GM12878 (cell line): Measurements from ENCODE around the gene ANO3. TPM values are rescaled to one million over a fixed set of nuclear protein-coding genes. Genes with fewer than 3 reads are reported as not detected.

Experiments
- ATAC-seq: fragments of 200-7000 bp; cut with Tn5 transposase; 3 replicates; pipeline ENCODE4 v1.9.1; 2020; ENCODE audit warnings: mild to moderate bottlenecking, moderate library complexity
- BruUV-seq: library from RNA; stranded (reverse); fragments of 400-500 nt; replicated peaks from 2 replicates; lab custom pipeline; 2021; lab: Mats Ljungman, UMichigan
- CTCF ChIA-PET: fragments of 300-600 bp; sonication (Branson Sonifier 250); formaldehyde crosslinking; extraction: SDS; loops from one replicate; lab custom pipeline; 2021; ENCODE audit warnings: inconsistent platforms; lab: Yijun Ruan, JAX
- POLR2A ChIA-PET: fragments of 350-600 bp; formaldehyde crosslinking; extraction: SDS; loops from one replicate; lab custom pipeline; 2021; ENCODE audit warnings: inconsistent platforms; lab: Charles Lee
- RAD21 ChIA-PET: fragments of 300-600 bp; sonication (Branson Sonifier 250); formaldehyde crosslinking; loops from one replicate; lab custom pipeline; 2023; ENCODE audit warnings: antibody characterized with exemption; ENCODE audit not compliant: unreplicated experiment; lab: Charles Lee
- SMC1A ChIA-PET: fragments of 300-600 bp; sonication (Branson Sonifier 250); formaldehyde crosslinking; loops from one replicate; lab custom pipeline; 2023; ENCODE audit not compliant: unreplicated experiment, uncharacterized antibody; lab: Charles Lee
- DNase-seq: peaks from one replicate; pipeline ENCODE4 v3.0.0-alpha.2; 2011; ENCODE audit warnings: low read depth, low spot score
- FAIRE-seq: peaks from 3 replicates; lab custom pipeline; 2011; peaks lifted over from hg19 to GRCh38; lab: Jason Lieb, UNC
- H2AFZ ChIP-seq: 2 replicates; pipeline ENCODE4 v1.6.0; 2011; ENCODE audit warnings: low read depth, low read length, control low read depth; ENCODE audit not compliant: control insufficient read depth
- H3K27ac ChIP-seq: 2 replicates; pipeline ENCODE4 v1.5.1; 2011; ENCODE audit warnings: control low read depth; ENCODE audit not compliant: control insufficient read depth, insufficient read depth
- H3K27me3 ChIP-seq, 2 experiments: replicated peaks in 1 of 2; 2 replicates each; pipeline versions ENCODE4 v1.6.0 to v1.6.1; 2011; ENCODE audit warnings: low read length in 1 of 2; ENCODE audit not compliant: control insufficient read depth in 2 of 2, insufficient read depth in 2 of 2
- H3K36me3 ChIP-seq, 2 experiments: 2 replicates each; pipeline ENCODE4 v1.5.1; 2011; ENCODE audit warnings: low read length in 1 of 2; ENCODE audit not compliant: control insufficient read depth in 2 of 2, insufficient read depth in 2 of 2
- H3K4me1 ChIP-seq: 2 replicates; pipeline ENCODE4 v1.6.1; 2011; ENCODE audit warnings: mild to moderate bottlenecking, low read length, moderate library complexity, mixed read lengths; ENCODE audit not compliant: control insufficient read depth, insufficient read depth
- H3K4me2 ChIP-seq: 2 replicates; pipeline ENCODE4 v1.6.0; 2011; ENCODE audit warnings: control low read depth; ENCODE audit not compliant: control insufficient read depth, insufficient read depth
- H3K4me3 ChIP-seq: fragments of 200-600 bp; sonication (generic); 2 replicates; pipeline ENCODE4 v1.5.1; 2016
- H3K79me2 ChIP-seq: 2 replicates; pipeline ENCODE4 v1.6.0; 2011; ENCODE audit warnings: low read length; ENCODE audit not compliant: control insufficient read depth, insufficient read depth
- H3K9ac ChIP-seq: 2 replicates; pipeline ENCODE4 v1.8.0; 2011; ENCODE audit warnings: low read length, control low read depth, mixed read lengths; ENCODE audit not compliant: control insufficient read depth, insufficient read depth
- H3K9me3 ChIP-seq: replicated peaks from 3 replicates; pipeline ENCODE4 v1.5.1; 2011; ENCODE audit warnings: mild to moderate bottlenecking, low read length; ENCODE audit not compliant: control insufficient read depth, insufficient read depth
- H4K20me1 ChIP-seq: 2 replicates; pipeline ENCODE4 v1.6.0; 2011; ENCODE audit not compliant: control insufficient read depth, insufficient read depth
- NFXL1 ChIP-seq: fragments of 450-650 bp; IDR thresholded peaks from 2 replicates; pipeline ENCODE4 v1.6.1; 2017; ENCODE audit warnings: antibody characterized with exemption, mild to moderate bottlenecking, borderline replicate concordance
- PKNOX1 ChIP-seq: fragments of 450-650 bp; IDR thresholded peaks from 2 replicates; pipeline ENCODE4 v1.6.1; 2016; ENCODE audit warnings: mild to moderate bottlenecking
- ZZZ3 ChIP-seq: IDR thresholded peaks from 2 replicates; pipeline ENCODE4 v1.6.1; 2011; ENCODE audit warnings: low read depth; ENCODE audit not compliant: control insufficient read depth, insufficient read length
- WGBS: methylation state at CpG from one replicate; pipeline ENCODE4 v1.1.6; 2016; ENCODE audit warnings: low lambda C conversion rate; ENCODE audit not compliant: insufficient replicate concordance, insufficient coverage; ENCODE audit errors: missing lambda C conversion rate; 5-methylcytosine and 5-hydroxymethylcytosine counted together
- in situ Hi-C: fragments of 300-500 bp; cut with MboI; formaldehyde crosslinking; loops from 9 replicates; pipeline ENCODE4 v1.14.3; 2018; ENCODE audit warnings: mixed read lengths
- intact Hi-C: fragments of 100-400 bp; cut with micrococcal nuclease; formaldehyde crosslinking; loops from one replicate; pipeline ENCODE4 v1.14.2; 2022; ENCODE audit not compliant: unreplicated experiment
- polyA plus RNA-seq, 11 experiments: library from polyadenylated mRNA; depleted of rRNA in 4 of 11; unstranded in 6 of 11; stranded (reverse) in 5 of 11; fragments of >200 nt; fragmentation: Nextera tagmentation in 4 of 11; fragmentation: Illumina TruSeq in 1 of 11; extraction: Ambion mirVana in 4 of 11; extraction: Trizol in 1 of 11; gene quantifications; 1 replicate in 1 of 11; 2 replicates in 10 of 11; pipeline versions ENCODE4 v1.2.1 to v1.2.3, GENCODE V29; 2011 to 2016; ENCODE audit warnings: inconsistent platforms in 2 of 11, missing spikeins in 2 of 11, low read depth in 1 of 11
- total RNA-seq, 4 experiments: library from RNA; depleted of rRNA in 3 of 4; stranded (reverse); fragments of >200 nt in 3 of 4; fragmentation: Illumina TruSeq in 1 of 4; extraction: Trizol in 1 of 4; gene quantifications; 2 replicates each; pipeline versions ENCODE4 v1.2.1 to v1.2.3, GENCODE V29; 2013 to 2021

The ANO3 gene
- total and polyA plus RNA-seq, 10 of the 15 experiments (the other 5 are each of a cell fraction or from before 2014, with no cell fraction given) = 0.13 to 5.9 (median 0.44) TPM

- no peaks in the 10 kb centered on the region for H3K27me3 ChIP-seq
- H3K4me1 ChIP-seq = no peaks in the 10 kb centered on the region
- H2AFZ ChIP-seq = no peak overlapping the region
- H4K20me1 ChIP-seq = no peaks in the 10 kb centered on the region
- in situ Hi-C loops (no loop called here), intact Hi-C loops (loop anchor here (5.0 kb wide), 1 partner anchor 159 kb away; no protein-coding TSS in a partner anchor)
- ChIA-PET SMC1A (interaction anchor here (1.0 to 4.4 kb wide), 8 partner anchors 35 to 178 kb away, joined by 3 to 37 read pairs (median 4); partner anchors contain the start of gene ANO3), CTCF (interaction anchor here (1.0 to 1.1 kb wide), 2 partner anchors 21 to 177 kb away, joined by 3 read pairs; no protein-coding TSS in a partner anchor), RAD21 (interaction anchor here (1.2 to 4.3 kb wide), 5 partner anchors 55 to 685 kb away, joined by 3 to 17 read pairs (median 4); no protein-coding TSS in a partner anchor), POLR2A (no interaction called here)
- no peak overlapping the region for H3K4me3 ChIP-seq
- no peak overlapping the region for H3K9ac ChIP-seq
- H3K9me3 ChIP-seq = no peaks in the 10 kb centered on the region
- FAIRE-seq = no peak
- ATAC-seq = peak; percentile 39
- no peak for DNase-seq
- no peak overlapping the region for H3K4me2 ChIP-seq
- WGBS = 49% methylated on average over 4 of the region's 4 CpGs
- no TSS peak for BruUV-seq
- H3K36me3 ChIP-seq = no peaks in the 10 kb centered on the region
- TF ChIP-seq PKNOX1 (peak; percentile 27; the same call in 1 of the 2 replicates), ZZZ3 (no peak)
- no peaks in the 10 kb centered on the region for H3K79me2 ChIP-seq
- H3K27ac ChIP-seq = no peak overlapping the region
Observed at GRCh38 chr11:26473216-26474194, 141.6 kb downstream of the ANO3 start.

- CTCF ChIA-PET = no interaction called here
- no peak for TF ChIP-seq NFXL1
- in situ Hi-C loops = no loop called here
- Histone ChIP-seq H4K20me1 (no peaks in the 10 kb centered on the region), H3K36me3 (no peaks in the 10 kb centered on the region), H2AFZ (no peak overlapping the region), H3K79me2 (no peaks in the 10 kb centered on the region), H3K27me3 (no peaks in the 10 kb centered on the region), H3K4me1 (no peaks in the 10 kb centered on the region), H3K4me3 (no peak overlapping the region), H3K27ac (no peak overlapping the region), H3K9ac (no peak overlapping the region), H3K4me2 (no peak overlapping the region), H3K9me3 (no peaks in the 10 kb centered on the region)
- DNase-seq = no peak
- POLR2A ChIA-PET = no interaction called here
- SMC1A ChIA-PET = interaction anchor here (1.2 to 4.4 kb wide), 3 partner anchors 54 to 177 kb away, joined by 3 to 37 read pairs (median 4); no protein-coding TSS in a partner anchor
- RAD21 ChIA-PET = interaction anchor here (1.8 kb wide), 2 partner anchors 77 to 82 kb away, joined by 4 to 7 read pairs; no protein-coding TSS in a partner anchor
- no TSS peak for BruUV-seq
- intact Hi-C loops = loop anchor here (5.0 kb wide), 1 partner anchor 158 kb away; no protein-coding TSS in a partner anchor
- FAIRE-seq = no peak
- ATAC-seq = no peak
- WGBS = 40% methylated on average over 2 of the region's 2 CpGs
Observed at GRCh38 chr11:26474401-26474800, 142.5 kb downstream of the ANO3 start.
